Measurements from ENCODE around the gene XRN2.
"Not testable (repeated sequence)": the region's sequence is repeated elsewhere in the genome, so short reads cannot be mapped to it uniquely, and the experiment has no call there.

The XRN2 gene

GRCh38 chr20:21353236-21353635 is 50.1 kb downstream of the XRN2 start:
- TF ChIP-seq POLR2AphosphoS5 (IDR thresholded peaks at IDR 0.05; ENCODE audit: low read depth, low read length) (no peak), POLR2A (IDR thresholded peaks at IDR 0.05; ENCODE audit: low read depth, low read length) (no peak), TAF1 (IDR thresholded peaks at IDR 0.05; ENCODE audit: borderline replicate concordance, low read depth, low read length) (no peak)
- FAIRE-seq (no peak), DNase-seq (ENCODE audit: insufficient read length) (no peak)

GRCh38 chr20:21355981-21356380 is 52.9 kb downstream of the XRN2 start:
- TF ChIP-seq TAF1 (IDR thresholded peaks at IDR 0.05; ENCODE audit: borderline replicate concordance, low read depth, low read length) (no peak), POLR2AphosphoS5 (IDR thresholded peaks at IDR 0.05; ENCODE audit: low read depth, low read length) (no peak), POLR2A (IDR thresholded peaks at IDR 0.05; ENCODE audit: low read depth, low read length) (no peak)
- no peak for FAIRE-seq
- DNase-seq (ENCODE audit: insufficient read length), result no peak

- TF ChIP-seq POLR2AphosphoS5 (IDR thresholded peaks at IDR 0.05; ENCODE audit: low read depth, low read length) (no peak), TAF1 (IDR thresholded peaks at IDR 0.05; ENCODE audit: borderline replicate concordance, low read depth, low read length) (no peak), POLR2A (IDR thresholded peaks at IDR 0.05; ENCODE audit: low read depth, low read length) (no peak)
- DNase-seq (ENCODE audit: insufficient read length) (no peak), FAIRE-seq (no peak)
These were observed 53.3 kb downstream of the XRN2 start for GRCh38 chr20:21356386-21356785.

GRCh38 chr20:21357844-21358243 is 54.7 kb downstream of the XRN2 start:
- FAIRE-seq, result no peak

GRCh38 chr20:21358737-21359136 is 55.6 kb downstream of the XRN2 start:
- FAIRE-seq, result no peak
- TF ChIP-seq POLR2A (IDR thresholded peaks at IDR 0.05; ENCODE audit: low read depth, low read length) (no peak), POLR2AphosphoS5 (IDR thresholded peaks at IDR 0.05; ENCODE audit: low read depth, low read length) (no peak), TAF1 (IDR thresholded peaks at IDR 0.05; ENCODE audit: borderline replicate concordance, low read depth, low read length) (no peak)
- DNase-seq (ENCODE audit: insufficient read length), result no peak

More at GRCh38 chr20:21357844-21358243, 54.7 kb downstream of the XRN2 start:
- no peak for TF ChIP-seq POLR2AphosphoS5 (IDR thresholded peaks at IDR 0.05; ENCODE audit: low read depth, low read length)
- TF ChIP-seq TAF1 (IDR thresholded peaks at IDR 0.05; ENCODE audit: borderline replicate concordance, low read depth, low read length), result no peak
- TF ChIP-seq POLR2A (IDR thresholded peaks at IDR 0.05; ENCODE audit: low read depth, low read length), result no peak
- no peak for DNase-seq (ENCODE audit: insufficient read length)

- DNase-seq (ENCODE audit: insufficient read length), result no peak
- no peak for TF ChIP-seq POLR2AphosphoS5 (IDR thresholded peaks at IDR 0.05; ENCODE audit: low read depth, low read length)
- TF ChIP-seq TAF1 (IDR thresholded peaks at IDR 0.05; ENCODE audit: borderline replicate concordance, low read depth, low read length), result no peak
- TF ChIP-seq POLR2A (IDR thresholded peaks at IDR 0.05; ENCODE audit: low read depth, low read length), result no peak
- FAIRE-seq, result no peak
These were observed 57.6 kb downstream of the XRN2 start for GRCh38 chr20:21360705-21361104.

- no peak for DNase-seq (ENCODE audit: insufficient read length)
- FAIRE-seq, result no peak
- TF ChIP-seq POLR2A (IDR thresholded peaks at IDR 0.05; ENCODE audit: low read depth, low read length), result no peak
- no peak for TF ChIP-seq TAF1 (IDR thresholded peaks at IDR 0.05; ENCODE audit: borderline replicate concordance, low read depth, low read length)
- TF ChIP-seq POLR2AphosphoS5 (IDR thresholded peaks at IDR 0.05; ENCODE audit: low read depth, low read length), result no peak
These were observed 58.1 kb downstream of the XRN2 start for GRCh38 chr20:21361266-21361665.

- TF ChIP-seq POLR2A (IDR thresholded peaks at IDR 0.05; ENCODE audit: low read depth, low read length), result no peak
- TF ChIP-seq TAF1 (IDR thresholded peaks at IDR 0.05; ENCODE audit: borderline replicate concordance, low read depth, low read length), result no peak
- TF ChIP-seq POLR2AphosphoS5 (IDR thresholded peaks at IDR 0.05; ENCODE audit: low read depth, low read length), result no peak
- FAIRE-seq, result no peak
- no peak for DNase-seq (ENCODE audit: insufficient read length)
These were observed 61.3 kb downstream of the XRN2 start for GRCh38 chr20:21364413-21364812.

GRCh38 chr20:21365771-21366170 is 62.6 kb downstream of the XRN2 start:
- no peak for FAIRE-seq
- TF ChIP-seq TAF1 (IDR thresholded peaks at IDR 0.05; ENCODE audit: borderline replicate concordance, low read depth, low read length) (no peak), POLR2AphosphoS5 (IDR thresholded peaks at IDR 0.05; ENCODE audit: low read depth, low read length) (no peak), POLR2A (IDR thresholded peaks at IDR 0.05; ENCODE audit: low read depth, low read length) (no peak)
- DNase-seq (ENCODE audit: insufficient read length), result no peak

GRCh38 chr20:21366273-21366672 is 63.1 kb downstream of the XRN2 start:
- not testable (repeated sequence) for FAIRE-seq; DNase-seq (ENCODE audit: insufficient read length)

GRCh38 chr20:21368791-21369190 is 65.7 kb downstream of the XRN2 start:
- no peak for DNase-seq (ENCODE audit: insufficient read length)
- no peak for FAIRE-seq
- no peak for TF ChIP-seq TAF1 (IDR thresholded peaks at IDR 0.05; ENCODE audit: borderline replicate concordance, low read depth, low read length)
- TF ChIP-seq POLR2AphosphoS5 (IDR thresholded peaks at IDR 0.05; ENCODE audit: low read depth, low read length), result no peak
- TF ChIP-seq POLR2A (IDR thresholded peaks at IDR 0.05; ENCODE audit: low read depth, low read length), result no peak

GRCh38 chr20:21371193-21371592 is 68.1 kb downstream of the XRN2 start:
- FAIRE-seq (no peak), DNase-seq (ENCODE audit: insufficient read length) (no peak)
- TF ChIP-seq POLR2AphosphoS5 (IDR thresholded peaks at IDR 0.05; ENCODE audit: low read depth, low read length) (no peak), POLR2A (IDR thresholded peaks at IDR 0.05; ENCODE audit: low read depth, low read length) (no peak), TAF1 (IDR thresholded peaks at IDR 0.05; ENCODE audit: borderline replicate concordance, low read depth, low read length) (no peak)

GRCh38 chr20:21372016-21372415 is 68.9 kb downstream of the XRN2 start:
- no peak for FAIRE-seq
- TF ChIP-seq POLR2AphosphoS5 (IDR thresholded peaks at IDR 0.05; ENCODE audit: low read depth, low read length) (no peak), TAF1 (IDR thresholded peaks at IDR 0.05; ENCODE audit: borderline replicate concordance, low read depth, low read length) (no peak), POLR2A (IDR thresholded peaks at IDR 0.05; ENCODE audit: low read depth, low read length) (no peak)

More at GRCh38 chr20:21372016-21372415, 68.9 kb downstream of the XRN2 start:
- no peak for DNase-seq (ENCODE audit: insufficient read length)
